H9 (cell line): ENCODE results near the gene MRPL20. TPM values are rescaled to one million over a fixed set of nuclear protein-coding genes. Genes with fewer than 3 reads are reported as not detected.

Source experiments
- DNase-seq: peaks from one replicate; pipeline ENCODE4 v3.0.0-alpha.2; 2017
- H2AFZ ChIP-seq: one replicate; pipeline ENCODE4 v1.6.1; 2013; ENCODE audit warnings: mild to moderate bottlenecking, low read length, control low read depth, moderate library complexity
- H2AK5ac ChIP-seq: 2 replicates; pipeline ENCODE4 v1.6.1; 2013; ENCODE audit warnings: low read length, control low read depth, mixed read lengths; ENCODE audit not compliant: insufficient read length
- H2BK120ac ChIP-seq: one replicate; pipeline ENCODE4 v1.6.1; 2013; ENCODE audit warnings: low read depth, mild to moderate bottlenecking, low read length, control low read depth, inconsistent platforms; ENCODE audit not compliant: poor library complexity, severe bottlenecking
- H2BK12ac ChIP-seq: 2 replicates; pipeline ENCODE4 v1.6.1; 2013; ENCODE audit warnings: low read length, control low read depth, mixed read lengths, low read depth; ENCODE audit not compliant: insufficient read length
- H2BK15ac ChIP-seq: 2 replicates; pipeline ENCODE4 v1.6.1; 2013; ENCODE audit warnings: low read depth, low read length, control low read depth
- H2BK20ac ChIP-seq: one replicate; pipeline ENCODE4 v1.6.1; 2013; ENCODE audit warnings: low read depth, mild to moderate bottlenecking, low read length, control low read depth, inconsistent platforms; ENCODE audit not compliant: poor library complexity, severe bottlenecking
- H2BK5ac ChIP-seq: 2 replicates; pipeline ENCODE4 v1.6.1; 2013; ENCODE audit warnings: low read length, control low read depth, mixed read lengths; ENCODE audit not compliant: insufficient read length
- H3K14ac ChIP-seq: 2 replicates; pipeline ENCODE4 v1.6.1; 2013; ENCODE audit warnings: low read length, control low read depth; ENCODE audit not compliant: insufficient read depth
- H3K18ac ChIP-seq: 2 replicates; pipeline ENCODE4 v1.6.1; 2013; ENCODE audit warnings: low read depth, mild to moderate bottlenecking, mixed read lengths, low read length, control low read depth; ENCODE audit not compliant: insufficient read length
- H3K23ac ChIP-seq: 2 replicates; pipeline ENCODE4 v1.6.1; 2013; ENCODE audit warnings: low read length, control low read depth, mixed read lengths, low read depth; ENCODE audit not compliant: insufficient read length
- H3K23me2 ChIP-seq: 2 replicates; pipeline ENCODE4 v1.6.1; 2013; ENCODE audit warnings: low read depth, mild to moderate bottlenecking, mixed read lengths, low read length, control low read depth; ENCODE audit not compliant: insufficient read length, poor library complexity, severe bottlenecking
- H3K27ac ChIP-seq: 2 replicates; pipeline ENCODE4 v1.5.1; 2013; ENCODE audit warnings: low read length, control low read depth, mixed read lengths, low read depth; ENCODE audit not compliant: insufficient read length
- H3K27me3 ChIP-seq: 2 replicates; pipeline ENCODE4 v1.6.1; 2013; ENCODE audit warnings: low read length, control low read depth, inconsistent platforms; ENCODE audit not compliant: insufficient read depth
- H3K4ac ChIP-seq: 2 replicates; pipeline ENCODE4 v1.6.1; 2013; ENCODE audit warnings: low read depth, mild to moderate bottlenecking, control low read depth, inconsistent platforms, low read length, moderate library complexity
- H3K4me1 ChIP-seq: 2 replicates; pipeline ENCODE4 v1.6.1; 2013; ENCODE audit warnings: low read length, control low read depth, inconsistent platforms; ENCODE audit not compliant: insufficient read depth
- H3K4me2 ChIP-seq: 2 replicates; pipeline ENCODE4 v1.6.1; 2013; ENCODE audit warnings: low read length, control low read depth, mixed read lengths; ENCODE audit not compliant: insufficient read length, insufficient read depth
- H3K56ac ChIP-seq: 2 replicates; pipeline ENCODE4 v1.6.1; 2013; ENCODE audit warnings: low read depth, mild to moderate bottlenecking, mixed read lengths, low read length, control low read depth; ENCODE audit not compliant: insufficient read length
- H3K79me1 ChIP-seq: 2 replicates; pipeline ENCODE4 v1.6.1; 2013; ENCODE audit warnings: low read depth, mild to moderate bottlenecking, moderate library complexity, low read length, control low read depth, inconsistent platforms; ENCODE audit not compliant: insufficient read depth, poor library complexity, severe bottlenecking
- H3K79me2 ChIP-seq: 2 replicates; pipeline ENCODE4 v1.6.1; 2013; ENCODE audit warnings: low read length, control low read depth, inconsistent platforms; ENCODE audit not compliant: insufficient read depth
- H3K9ac ChIP-seq: 2 replicates; pipeline ENCODE4 v1.6.1; 2013; ENCODE audit warnings: low read length, control low read depth, mixed read lengths; ENCODE audit not compliant: insufficient read length; ENCODE audit errors: extremely low read depth
- H3K9me3 ChIP-seq: one replicate; pipeline ENCODE4 v1.6.1; 2013; ENCODE audit warnings: low read depth, low read length, inconsistent platforms; ENCODE audit not compliant: control insufficient read depth
- H3T11ph ChIP-seq: one replicate; pipeline ENCODE4 v1.6.1; 2013; ENCODE audit warnings: mild to moderate bottlenecking, low read length, control low read depth, inconsistent platforms
- H4K20me1 ChIP-seq: one replicate; pipeline ENCODE4 v1.6.1; 2013; ENCODE audit not compliant: control insufficient read depth, insufficient read length, insufficient read depth
- H4K5ac ChIP-seq: 2 replicates; pipeline ENCODE4 v1.6.1; 2013; ENCODE audit warnings: low read depth, mild to moderate bottlenecking, mixed read lengths, low read length, control low read depth; ENCODE audit not compliant: insufficient read length
- H4K8ac ChIP-seq: replicated peaks from 2 replicates; pipeline ENCODE4 v1.6.1; 2013; ENCODE audit warnings: low read length, control low read depth, mixed read lengths, low read depth; ENCODE audit not compliant: insufficient read length
- H4K91ac ChIP-seq: 2 replicates; pipeline ENCODE4 v1.6.1; 2013; ENCODE audit warnings: low read depth, mild to moderate bottlenecking, moderate library complexity, mixed read lengths, low read length, control low read depth; ENCODE audit not compliant: insufficient read length
- H3K27ac Mint-ChIP-seq, 3 experiments: 2 replicates in 2 of 3; 3 replicates in 1 of 3; pipeline ENCODE4 v1.8.0; 2020 to 2021; ENCODE audit warnings: mixed read lengths in 3 of 3, mild to moderate bottlenecking in 1 of 3, moderate library complexity in 1 of 3
- H3K27me3 Mint-ChIP-seq: 2 replicates; pipeline ENCODE4 v1.8.0; 2021; ENCODE audit warnings: low read depth, mild to moderate bottlenecking, moderate library complexity, mixed read lengths
- H3K36me3 Mint-ChIP-seq, 3 experiments: 2 replicates in 2 of 3; 3 replicates in 1 of 3; pipeline ENCODE4 v1.8.0; 2020 to 2021; ENCODE audit warnings: low read depth in 3 of 3, mixed read lengths in 3 of 3; ENCODE audit not compliant: insufficient read depth in 1 of 3
- H3K4me1 Mint-ChIP-seq, 2 experiments: 2 replicates each; pipeline ENCODE4 v1.8.0; 2020; ENCODE audit warnings: mixed read lengths in 2 of 2
- H3K4me3 Mint-ChIP-seq, 2 experiments: 2 replicates in 1 of 2; 3 replicates in 1 of 2; pipeline ENCODE4 v1.8.0; 2020 to 2021; ENCODE audit warnings: mild to moderate bottlenecking in 2 of 2, mixed read lengths in 2 of 2, moderate library complexity in 1 of 2
- H3K9me3 Mint-ChIP-seq, 2 experiments: 2 replicates in 1 of 2; 3 replicates in 1 of 2; pipeline ENCODE4 v1.8.0; 2020; ENCODE audit warnings: mild to moderate bottlenecking in 2 of 2, mixed read lengths in 2 of 2, moderate library complexity in 1 of 2
- CTCF ChIP-seq: fragments of 200-600 bp; sonication (generic); conservative IDR thresholded peaks from 3 replicates; pipeline ENCODE4 v1.8.0; 2021; ENCODE audit warnings: antibody characterized with exemption, mild to moderate bottlenecking
- WGBS: extraction: QIAGEN DNeasy Blood & Tissue Kit; methylation state at CpG from one replicate; pipeline ENCODE4 v1.1.7; 2013; ENCODE audit warnings: missing lambda C conversion rate, low lambda C conversion rate, mixed read lengths; ENCODE audit not compliant: insufficient read length; ENCODE audit errors: extremely low coverage; 5-methylcytosine and 5-hydroxymethylcytosine counted together
- total RNA-seq: library from RNA; stranded (reverse); gene quantifications from 2 replicates; pipeline ENCODE4 v1.2.1, GENCODE V29; 2021

The MRPL20 gene
- total RNA-seq, 1 experiment from 2014 or later: 162 TPM

DNA sequence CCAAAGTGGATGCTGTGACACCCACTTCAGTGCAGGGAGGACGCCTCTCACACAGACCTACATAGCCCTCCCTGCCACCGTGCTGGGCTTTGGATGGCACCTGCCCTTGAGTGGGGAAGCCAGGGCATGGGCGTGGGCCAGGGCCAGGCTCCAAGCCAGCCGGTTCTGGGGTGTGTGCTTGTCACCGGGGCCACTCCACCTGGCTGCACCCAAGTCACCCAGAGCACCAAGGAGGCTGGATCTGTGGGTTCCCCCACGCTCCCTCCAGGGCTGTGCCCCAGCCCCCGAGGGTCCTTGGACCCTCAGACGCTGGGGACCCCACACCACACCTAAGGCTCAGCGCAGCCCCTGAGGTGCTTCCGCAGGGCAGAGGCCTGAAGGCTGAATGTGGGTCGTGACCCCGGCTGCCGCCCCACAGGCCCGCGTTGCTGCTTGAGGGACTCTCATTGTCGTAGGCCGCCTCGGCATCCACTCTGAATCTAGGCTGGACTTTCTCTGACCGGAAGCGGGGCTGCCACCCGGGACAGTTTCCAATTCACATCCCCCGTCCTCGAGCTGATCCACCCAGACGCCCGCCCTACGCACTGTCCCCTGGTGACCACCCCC lies 50.2 kb downstream of the MRPL20 start:
- no peak for TF ChIP-seq CTCF
- no peak overlapping the region; a peak in 1 of 5 replicates for H3K4me3 Mint-ChIP-seq

More for the DNA sequence above, 50.2 kb downstream of the MRPL20 start:
- Histone ChIP-seq H3K79me2 (no peaks in the 10 kb centered on the region), H4K8ac (no peak overlapping the region), H4K5ac (no peak overlapping the region), H3K4me1 (peaks cover 2% of the 10 kb centered on the region; the same call in 1 of the 2 replicates), H3K27ac (no peak overlapping the region), H2BK20ac (no peak overlapping the region), H2AK5ac (no peak overlapping the region), H2BK12ac (no peak overlapping the region), H2AFZ (no peak overlapping the region), H3K27me3 (peaks cover 4% of the 10 kb centered on the region; the same call in 1 of the 2 replicates), H3K4ac (no peak overlapping the region), H3K9me3 (no peaks in the 10 kb centered on the region), H3K14ac (no peak overlapping the region; the same call in 1 of the 2 replicates), H2BK5ac (no peak overlapping the region), H3K4me2 (no peak overlapping the region), H3K79me1 (no peaks in the 10 kb centered on the region), H3K23me2 (peaks cover 7% of the 10 kb centered on the region), H3K56ac (no peak overlapping the region), H2BK15ac (no peak overlapping the region), H3K18ac (no peak overlapping the region), H4K20me1 (no peaks in the 10 kb centered on the region), H2BK120ac (no peak overlapping the region), H4K91ac (no peak overlapping the region), H3K9ac (no peak overlapping the region), H3T11ph (no peak overlapping the region), H3K23ac (no peak overlapping the region)
- Mint-ChIP-seq H3K4me1 (peaks cover 34 to 58% of the 10 kb centered on the region in 2 experiments), H3K27ac (no peak overlapping the region), H3K36me3 (peaks cover 0 to 8% (median 2%) of the 10 kb centered on the region in 3 experiments; a peak in 1 of 7 replicates), H3K27me3 (peaks cover 44% of the 10 kb centered on the region), H3K9me3 (no peaks in the 10 kb centered on the region; a peak in 2 of 5 replicates)
- WGBS: no CpG with 5 or more reads among the region's 26 CpGs
- DNase-seq: no peak
